DMS114 treated with DMSO at 0.1 percent for 48 hours (cell line): Measurements from ENCODE around the gene EXOC3L1.

ENCODE experiments used
- DNase-seq: peaks from one replicate; lab custom pipeline; 2025; ENCODE audit not compliant: unreplicated experiment; lab: John Stamatoyannopoulos, UW

The EXOC3L1 gene

DNA sequence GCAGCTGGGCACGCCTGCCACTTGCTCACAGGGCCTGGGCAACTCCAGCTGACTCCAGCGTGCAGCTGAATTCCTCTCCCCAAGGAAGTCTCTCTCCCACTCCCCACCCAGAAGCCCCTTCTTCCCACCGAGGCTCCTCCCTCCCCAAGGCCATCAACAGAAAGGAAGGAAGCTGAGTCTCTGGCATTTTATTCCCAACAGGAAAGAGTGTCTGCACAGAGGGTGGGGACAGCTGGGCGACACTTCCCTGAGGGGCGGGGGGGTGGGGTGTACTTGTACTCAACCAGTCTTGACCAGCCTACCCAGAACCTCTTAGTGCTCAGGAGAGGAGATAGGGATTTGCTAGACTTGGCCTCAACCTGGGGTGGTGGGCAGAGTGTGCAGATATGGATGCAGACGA lies at the start of gene EXOC3L1:
Gene EXOC3L1 (minus strand): TSS at position 96 of the 400 bp plus-strand sequence. CDS start 460 bp downstream, outside the sequence.
- DNase-seq, result no peak

DNA sequence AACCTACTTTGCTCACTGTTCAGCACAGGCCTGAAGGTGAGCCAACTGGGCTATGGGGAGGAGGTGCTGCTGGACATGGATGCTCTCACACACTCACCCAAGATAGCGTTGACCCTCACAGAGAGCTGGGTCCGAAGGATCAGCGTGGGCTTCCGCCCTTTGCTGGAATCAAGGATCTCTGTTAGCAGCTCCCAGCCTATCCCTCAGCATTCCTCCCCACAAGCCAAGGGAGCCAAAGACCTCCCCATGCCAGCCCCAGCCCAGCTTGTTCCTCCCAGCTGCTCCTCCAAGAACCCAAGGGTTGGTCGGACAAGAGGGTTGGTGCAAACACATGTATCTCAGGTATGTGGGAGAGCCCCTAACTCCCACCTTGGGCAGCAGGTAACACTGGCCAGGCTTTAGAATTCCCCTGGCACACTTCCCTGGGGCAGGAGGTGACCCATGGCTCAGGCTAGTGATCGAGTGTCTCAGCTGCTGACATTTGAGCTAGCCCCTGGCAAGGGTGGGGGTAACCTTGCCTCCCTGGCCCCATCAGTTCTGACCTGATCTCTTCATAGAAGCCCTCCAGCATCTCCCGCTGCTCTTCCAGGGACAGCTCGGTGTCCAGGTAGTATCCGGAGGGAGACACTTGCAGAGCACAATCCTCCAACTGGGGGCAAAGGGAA lies 49.0 kb upstream of the EXOC3L1 start:
- DNase-seq, result no peak

GRCh38 chr16:67238278-67238575 lies 48.3 kb upstream of the EXOC3L1 start:
- DNase-seq, result no peak

- DNase-seq, result no peak
These were observed 47.7 kb upstream of the EXOC3L1 start for GRCh38 chr16:67237396-67238277.

DNA sequence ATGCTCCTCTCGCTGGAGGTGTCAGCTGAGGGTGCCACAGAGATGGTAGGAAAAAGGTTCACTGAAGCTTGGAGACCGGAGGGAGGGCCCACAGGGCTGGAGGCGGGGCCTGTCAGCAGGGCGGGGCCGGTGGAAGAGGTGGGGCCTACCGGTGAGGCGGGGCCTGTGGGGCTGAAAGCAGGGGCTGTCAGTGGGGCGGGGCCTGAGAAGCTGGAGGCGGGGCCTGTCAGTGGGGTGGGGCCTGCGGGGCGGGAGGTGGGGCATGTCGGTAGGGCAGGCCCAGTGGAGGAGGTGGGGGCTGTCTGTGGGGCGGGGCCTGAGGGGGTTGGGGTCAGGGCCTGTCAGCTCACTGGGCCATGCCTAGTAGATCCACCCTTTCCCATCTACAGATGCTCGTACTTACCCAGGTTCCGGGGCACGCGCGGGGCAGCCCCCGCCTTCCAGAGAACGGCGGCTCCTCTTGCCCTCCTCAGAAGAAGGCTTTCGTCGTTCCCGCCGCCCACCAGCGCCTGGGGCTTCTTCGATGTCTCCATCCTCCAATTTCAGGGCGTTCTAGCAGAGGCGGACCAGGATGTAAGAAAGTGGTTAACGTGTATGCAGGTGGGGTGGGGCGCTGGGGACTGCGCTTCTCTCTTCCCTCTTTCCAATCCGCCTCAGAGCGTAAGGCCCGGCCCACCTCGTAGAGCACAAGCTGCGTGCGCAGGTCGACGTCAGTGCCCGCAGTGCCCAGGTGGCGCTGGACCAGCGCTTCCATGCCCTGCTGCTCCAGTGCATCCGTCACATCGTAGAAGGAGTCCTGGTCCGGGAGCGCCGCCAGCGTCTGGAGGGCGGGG lies 46.8 kb upstream of the EXOC3L1 start:
- no peak for DNase-seq

DNA sequence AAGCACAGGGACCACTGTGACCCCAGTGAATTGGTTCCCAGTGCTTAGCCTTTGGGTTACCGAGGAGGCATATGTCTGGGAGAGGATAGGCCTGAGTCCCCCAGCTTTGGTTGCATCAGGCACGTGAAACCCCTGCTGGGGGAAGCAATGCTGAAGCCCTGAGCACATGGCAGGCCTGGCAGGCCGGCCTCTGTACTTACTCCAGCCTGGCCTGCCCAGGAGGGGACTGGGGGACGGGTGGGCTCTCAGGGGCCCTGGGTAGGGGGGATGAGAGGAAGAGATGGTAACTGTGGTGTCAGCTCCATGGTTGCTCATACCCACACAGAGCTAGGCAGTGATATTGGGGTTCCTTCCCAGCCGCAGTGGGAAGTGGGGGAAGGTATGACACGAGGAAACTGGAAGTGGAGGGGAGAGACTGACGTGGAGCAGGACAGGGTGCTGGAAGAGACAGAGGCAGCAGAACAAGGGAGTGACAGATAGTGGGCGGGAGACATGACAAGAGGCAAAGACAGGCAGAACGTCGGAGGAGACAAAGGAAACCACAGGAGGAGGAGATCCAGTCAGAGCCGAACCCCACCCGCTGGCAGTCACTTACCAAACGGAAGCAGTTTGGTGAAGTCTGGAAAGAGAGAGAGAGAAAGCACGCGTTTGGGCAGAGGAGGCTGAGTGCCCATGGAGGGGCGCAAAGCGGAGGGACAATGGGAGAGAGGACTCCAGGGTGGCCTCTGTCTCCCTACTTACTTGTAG lies 46.1 kb upstream of the EXOC3L1 start:
- no peak for DNase-seq

- no peak for DNase-seq
These were observed 44.3 kb upstream of the EXOC3L1 start for GRCh38 chr16:67234180-67234597.

- DNase-seq, result no peak
These were observed 43.7 kb upstream of the EXOC3L1 start for GRCh38 chr16:67233596-67233995.

- DNase-seq, result no peak
These were observed 41.1 kb upstream of the EXOC3L1 start for GRCh38 chr16:67230809-67231660.

DNA sequence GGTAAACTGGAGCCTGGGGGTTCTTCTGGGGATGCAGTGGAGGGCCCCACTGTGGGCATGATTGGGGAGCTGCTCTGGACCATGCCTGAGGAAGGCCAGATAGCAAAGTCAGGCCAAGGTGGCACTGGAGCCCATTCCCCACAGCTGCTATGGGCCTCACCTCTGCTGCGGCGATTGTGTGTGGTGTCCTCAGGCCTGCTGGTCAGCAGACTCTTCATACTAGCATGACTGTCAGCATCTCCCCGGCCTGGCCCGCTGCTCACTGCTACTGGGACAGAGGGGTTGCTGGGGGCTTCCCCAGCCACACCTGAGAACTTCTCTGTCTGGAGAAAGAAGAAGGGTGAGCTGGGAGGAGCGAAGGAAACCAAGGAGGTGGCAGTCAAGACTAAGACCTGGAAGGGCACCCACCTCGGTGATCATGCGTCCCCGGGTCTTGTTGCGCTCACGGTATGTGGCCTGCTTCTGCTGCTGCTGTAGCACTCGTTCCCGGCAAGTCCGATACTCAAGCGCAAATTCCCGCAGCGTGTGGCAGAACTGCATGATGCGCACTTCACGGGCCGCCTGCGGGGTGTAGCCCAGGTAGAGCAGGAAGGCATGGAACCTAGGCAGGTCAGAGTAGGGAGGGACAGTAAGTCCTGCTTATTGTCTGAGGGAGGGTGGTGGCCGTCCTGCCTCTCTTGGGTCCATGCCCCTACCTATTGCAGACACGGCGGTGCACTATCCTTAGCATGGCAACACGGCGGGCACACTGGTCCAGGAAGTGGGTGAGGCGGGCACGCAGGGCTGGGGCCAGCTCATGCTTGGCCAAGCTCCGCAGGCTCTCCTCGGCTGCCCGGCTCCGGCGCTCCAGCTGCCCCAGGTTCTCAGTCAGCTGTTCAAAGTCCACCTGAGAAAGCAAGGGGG lies 40.2 kb upstream of the EXOC3L1 start:
- DNase-seq, result no peak

- DNase-seq, result no peak
These were observed 39.0 kb upstream of the EXOC3L1 start for GRCh38 chr16:67228905-67229304.

DNA sequence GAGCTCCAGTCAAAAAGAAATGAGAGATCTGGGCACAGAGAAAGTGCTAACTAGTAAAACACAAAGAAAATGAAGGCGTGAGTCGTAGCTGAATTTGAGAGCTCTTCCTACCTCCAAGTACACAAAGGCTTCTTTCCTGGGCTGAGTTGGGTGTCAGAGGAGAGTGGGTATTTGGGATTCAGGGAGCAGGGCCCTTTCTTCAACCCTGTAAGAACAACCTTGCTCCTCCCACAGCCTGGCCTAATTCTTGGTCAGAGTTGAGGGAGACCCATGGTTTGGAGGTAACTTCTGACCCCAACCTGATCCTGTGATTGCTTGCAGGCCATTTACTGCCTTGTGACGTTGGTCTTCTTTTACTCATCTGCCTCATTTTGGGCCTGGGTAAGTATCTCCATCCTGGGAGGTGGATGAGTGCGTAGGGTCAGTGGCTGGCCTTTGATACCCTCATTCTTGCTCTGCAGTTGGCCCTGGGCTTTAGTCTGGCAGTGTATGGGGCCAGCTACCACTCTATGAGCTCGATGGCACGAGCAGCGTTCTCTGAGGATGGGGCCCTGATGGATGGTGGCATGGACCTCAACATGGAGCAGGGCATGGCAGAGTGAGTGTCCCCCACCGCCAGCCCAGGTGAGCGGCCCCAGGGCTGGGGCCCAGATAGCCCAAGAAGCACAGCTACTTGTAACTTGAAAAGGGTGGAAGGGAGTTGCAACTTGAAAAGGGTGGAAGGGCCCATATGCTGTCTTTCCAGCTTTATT lies 38.3 kb upstream of the EXOC3L1 start:
- DNase-seq, result no peak

DNA sequence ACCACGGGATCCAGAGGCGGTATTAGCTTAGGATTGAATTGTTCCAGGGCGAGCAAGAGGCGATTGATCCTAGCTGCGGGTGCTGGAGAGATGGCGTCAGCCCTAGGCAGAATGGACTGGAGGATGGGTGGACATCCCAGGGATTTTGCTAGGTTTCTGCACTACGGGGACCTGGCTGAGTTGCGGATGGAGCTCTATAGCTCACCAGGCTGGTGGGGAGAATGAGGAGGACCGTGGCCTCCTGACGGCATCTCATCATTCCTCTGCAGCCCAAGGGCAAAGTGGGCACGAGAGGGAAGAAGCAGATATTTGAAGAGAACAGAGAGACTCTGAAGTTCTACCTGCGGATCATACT lies 37.6 kb upstream of the EXOC3L1 start:
- no peak for DNase-seq

- DNase-seq, result peak; percentile 94
These were observed 37.0 kb upstream of the EXOC3L1 start, which contains the start of gene TMEM208 for GRCh38 chr16:67226804-67227566. Gene TMEM208, plus strand, starts transcription at chr16:67227130. Its CDS starts 89 bp downstream, at chr16:67227219.

GRCh38 chr16:67226295-67226803 lies 36.4 kb upstream of the EXOC3L1 start:
- DNase-seq, result no peak

GRCh38 chr16:67223992-67224391 lies 34.1 kb upstream of the EXOC3L1 start:
- no peak for DNase-seq
